IPS-11a (cell line): Measurements from ENCODE around the gene PDZK1.
A peak's percentile ranks its signal among the peaks of the same experiment; 100 is the strongest.
"Not testable (repeated sequence)": the region's sequence is repeated elsewhere in the genome, so short reads cannot be mapped to it uniquely, and the experiment has no call there.

Source experiments
- H3K4me3 ChIP-seq: one replicate; pipeline ENCODE4 v1.5.1; 2013; ENCODE audit warnings: low read depth, low read length, control low read depth

The PDZK1 gene

GRCh38 chr1:145707183-145707867 lies at the start of gene PDZK1:
Gene PDZK1, minus strand, starts transcription at chr1:145707368. Its CDS starts 19,347 bp downstream, at chr1:145688021.
- H3K4me3 ChIP-seq, result no peak within 1 kb of the TSS

GRCh38 chr1:145751491-145752037 lies 44.4 kb upstream of the PDZK1 start:
- H3K4me3 ChIP-seq, result no peak overlapping the region

- no peak overlapping the region for H3K4me3 ChIP-seq
These were observed 43.3 kb upstream of the PDZK1 start for GRCh38 chr1:145750426-145750825.

GRCh38 chr1:145747398-145748247 lies 40.5 kb upstream of the PDZK1 start:
- H3K4me3 ChIP-seq, result no peak overlapping the region

GRCh38 chr1:145740269-145740668 lies 33.1 kb upstream of the PDZK1 start:
- no peak overlapping the region for H3K4me3 ChIP-seq

- H3K4me3 ChIP-seq, result no peak overlapping the region
These were observed 29.0 kb upstream of the PDZK1 start for GRCh38 chr1:145736191-145736590.

GRCh38 chr1:145730900-145731299 lies 23.7 kb upstream of the PDZK1 start:
- H3K4me3 ChIP-seq, result no peak overlapping the region

- H3K4me3 ChIP-seq, result no peak overlapping the region
These were observed 23.3 kb upstream of the PDZK1 start for GRCh38 chr1:145730467-145730866.

- no peak overlapping the region for H3K4me3 ChIP-seq
These were observed 22.7 kb upstream of the PDZK1 start for GRCh38 chr1:145729666-145730436.

GRCh38 chr1:145729196-145729595 lies 22.0 kb upstream of the PDZK1 start:
- H3K4me3 ChIP-seq, result no peak overlapping the region

GRCh38 chr1:145726193-145726592 lies 19.0 kb upstream of the PDZK1 start:
- not testable (repeated sequence) for H3K4me3 ChIP-seq

GRCh38 chr1:145720878-145721671 lies 13.9 kb upstream of the PDZK1 start:
- peak overlapping the region; percentile 17 for H3K4me3 ChIP-seq

GRCh38 chr1:145720556-145720877 lies 13.3 kb upstream of the PDZK1 start:
- H3K4me3 ChIP-seq, result no peak overlapping the region

GRCh38 chr1:145719230-145720079 lies 12.3 kb upstream of the PDZK1 start, which contains the start of gene CD160:
Gene CD160, plus strand, starts transcription at chr1:145719499. Its CDS starts 8,829 bp downstream, at chr1:145728328.
- H3K4me3 ChIP-seq, result no peak within 1 kb of the TSS

- H3K4me3 ChIP-seq, result not testable (repeated sequence)
These were observed 11.3 kb upstream of the PDZK1 start for GRCh38 chr1:145718465-145718864.

GRCh38 chr1:145717833-145718232 lies 10.7 kb upstream of the PDZK1 start:
- H3K4me3 ChIP-seq, result no peak overlapping the region

- no peak overlapping the region for H3K4me3 ChIP-seq
These were observed 9.6 kb upstream of the PDZK1 start for GRCh38 chr1:145716641-145717345.

GRCh38 chr1:145714524-145715111 lies 7.5 kb upstream of the PDZK1 start:
- no peak overlapping the region for H3K4me3 ChIP-seq
